DMS153 (cell line): ENCODE measurements around the gene SFRP5.

ENCODE experiments used
- DNase-seq: peaks from one replicate; lab custom pipeline; 2025; lab: John Stamatoyannopoulos, UW

Gene SFRP5

GRCh38 chr10:97736902-97737769 is 34.7 kb downstream of the SFRP5 start, which contains the start of gene ZFYVE27:
Gene ZFYVE27, plus strand, starts transcription at chr10:97737128. Its CDS starts 1,350 bp downstream, at chr10:97738478.
- DNase-seq: peak; percentile 87

- DNase-seq: no peak
These were observed 35.3 kb downstream of the SFRP5 start for GRCh38 chr10:97736403-97736901.

- DNase-seq: no peak
These were observed 37.8 kb downstream of the SFRP5 start for GRCh38 chr10:97734021-97734420.

GRCh38 chr10:97733256-97733655 is 38.5 kb downstream of the SFRP5 start:
- DNase-seq: no peak

- DNase-seq: no peak
These were observed 39.8 kb downstream of the SFRP5 start for GRCh38 chr10:97732052-97732359.

- peak; percentile 54 for DNase-seq
These were observed 40.3 kb downstream of the SFRP5 start for GRCh38 chr10:97731346-97732051.

GRCh38 chr10:97729014-97729413 is 42.8 kb downstream of the SFRP5 start:
- DNase-seq: no peak

GRCh38 chr10:97726636-97727178 is 45.1 kb downstream of the SFRP5 start:
- DNase-seq: no peak

GRCh38 chr10:97724341-97724941 is 47.4 kb downstream of the SFRP5 start:
- DNase-seq: no peak

GRCh38 chr10:97723001-97723400 is 48.8 kb downstream of the SFRP5 start:
- DNase-seq: no peak

GRCh38 chr10:97721871-97722780 is 49.7 kb downstream of the SFRP5 start:
- no peak for DNase-seq

- no peak for DNase-seq
These were observed 52.2 kb downstream of the SFRP5 start for GRCh38 chr10:97719602-97720001.

GRCh38 chr10:97718659-97719142 is 53.1 kb downstream of the SFRP5 start:
- DNase-seq: peak; percentile 94

- no peak for DNase-seq
These were observed 53.6 kb downstream of the SFRP5 start for GRCh38 chr10:97718178-97718577.

- DNase-seq: no peak
These were observed 54.2 kb downstream of the SFRP5 start for GRCh38 chr10:97717627-97718026.
